Thoracic aorta (tissue), 2 donors: ENCODE results near the gene BSDC1. TPM values are rescaled to one million over a fixed set of nuclear protein-coding genes. Genes with fewer than 3 reads are reported as not detected.
"Not testable (repeated sequence)": the region's sequence is repeated elsewhere in the genome, so short reads cannot be mapped to it uniquely, and the experiment has no call there.

Experiments
- ATAC-seq: fragments of 150-250 bp; one replicate; pipeline ENCODE4 v1.8.0; 2017; ENCODE audit warnings: low read depth; ENCODE audit not compliant: insufficient number of reproducible peaks, low FRiP score
- DNase-seq: peaks from one replicate; pipeline ENCODE4 v3.0.0-alpha.2; 2020; ENCODE audit warnings: low spot score
- H3K27ac ChIP-seq, 2 donors: fragments of 200-600 bp; sonication (generic); 1 replicate in 1 of 2; 2 replicates in 1 of 2; pipeline ENCODE4 v1.5.1; 2016; ENCODE audit warnings: mild to moderate bottlenecking in 2 of 2, moderate library complexity in 2 of 2
- H3K27me3 ChIP-seq: fragments of 200-600 bp; sonication (generic); replicated peaks from 2 replicates; pipeline ENCODE4 v1.6.0; 2016; ENCODE audit warnings: mild to moderate bottlenecking; ENCODE audit not compliant: insufficient read depth
- H3K36me3 ChIP-seq: fragments of 200-600 bp; sonication (generic); one replicate; pipeline ENCODE4 v1.5.1; 2016
- H3K4me1 ChIP-seq, 2 donors: fragments of 200-600 bp; sonication (generic); 1 replicate in 1 of 2; 2 replicates in 1 of 2; pipeline versions ENCODE4 v1.5.1 to v1.6.0; 2016; ENCODE audit warnings: low read depth in 2 of 2, mild to moderate bottlenecking in 1 of 2; ENCODE audit not compliant: control insufficient read depth in 1 of 2
- H3K4me3 ChIP-seq: fragments of 200-600 bp; sonication (generic); 2 replicates; pipeline ENCODE4 v1.5.1; 2016; ENCODE audit warnings: mild to moderate bottlenecking
- H3K9me3 ChIP-seq: fragments of 200-600 bp; sonication (generic); 2 replicates; pipeline ENCODE4 v1.5.1; 2016
- CTCF ChIP-seq: fragments of 200-600 bp; sonication (generic); IDR thresholded peaks from one replicate; pipeline ENCODE4 v1.5.1; 2019; ENCODE audit warnings: antibody characterized with exemption
- total RNA-seq, 2 donors: library from RNA; depleted of rRNA; stranded (reverse); fragments of >200 nt; gene quantifications; one replicate each; pipeline versions ENCODE4 v1.1.0 to v1.2.3, GENCODE V29; 2016

BSDC1 gene
- total RNA-seq, 2 donors from 2014 or later: 70.8 to 84.9 TPM

- peaks cover 0 to 10% of the 10 kb centered on the region in 2 donors for H3K4me1 ChIP-seq
- DNase-seq (peak; percentile 65), ATAC-seq (peak; percentile 92)
- TF ChIP-seq CTCF: peak; percentile 83
- no peaks in the 10 kb centered on the region for H3K9me3 ChIP-seq
- H3K4me3 ChIP-seq: peak overlapping the region; percentile 16
- no peaks in the 10 kb centered on the region for H3K27me3 ChIP-seq
- no peaks in the 10 kb centered on the region for H3K36me3 ChIP-seq
- H3K27ac ChIP-seq: peak overlapping the region; percentile 73 to 83
Measured at GRCh38 chr1:32400876-32401631, 6.8 kb upstream of the BSDC1 start.

DNA sequence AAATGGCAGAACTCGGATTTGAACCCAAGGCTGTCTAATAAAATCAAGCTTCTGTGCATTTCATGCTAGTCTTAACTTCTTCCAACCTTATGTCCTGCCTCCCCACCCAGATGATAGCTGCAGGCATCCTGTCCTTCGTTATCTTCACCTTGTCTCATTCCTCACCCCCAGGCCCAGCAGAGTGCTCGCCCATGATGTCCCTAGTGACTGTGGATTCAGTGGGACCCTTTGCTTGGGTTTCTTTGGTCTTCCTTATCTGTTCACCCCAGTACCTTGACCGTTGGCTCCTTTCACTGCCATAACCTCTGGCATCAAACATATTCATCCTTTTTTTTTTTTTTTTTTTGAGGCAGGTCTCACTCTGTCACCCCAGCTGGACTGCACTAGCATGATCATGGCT is 5.6 kb upstream of the BSDC1 start:
- Histone ChIP-seq H3K4me3 (no peak overlapping the region), H3K27ac (no peak overlapping the region), H3K27me3 (no peaks in the 10 kb centered on the region), H3K36me3 (no peaks in the 10 kb centered on the region), H3K9me3 (no peaks in the 10 kb centered on the region), H3K4me1 (peaks cover 0 to 10% of the 10 kb centered on the region in 2 donors)
- DNase-seq (no peak), ATAC-seq (no peak)
- no peak for TF ChIP-seq CTCF

- Histone ChIP-seq H3K9me3 (no peaks in the 10 kb centered on the region), H3K27ac (no peak overlapping the region), H3K27me3 (no peaks in the 10 kb centered on the region), H3K36me3 (no peaks in the 10 kb centered on the region), H3K4me1 (peaks cover 3 to 14% of the 10 kb centered on the region in 2 donors), H3K4me3 (no peak overlapping the region)
- no peak for DNase-seq
- no peak for ATAC-seq
- no peak for TF ChIP-seq CTCF
Measured at GRCh38 chr1:32398401-32398800, 4.2 kb upstream of the BSDC1 start.

- H3K4me1 ChIP-seq: peaks cover 20 to 33% of the 10 kb centered on the region in 2 donors
- DNase-seq, H3K4me3 ChIP-seq, H3K9me3 ChIP-seq, H3K36me3 ChIP-seq, ATAC-seq, H3K27me3 ChIP-seq, H3K27ac ChIP-seq: not testable (repeated sequence)
Measured at GRCh38 chr1:32396524-32396923, 2.3 kb upstream of the BSDC1 start.

DNA sequence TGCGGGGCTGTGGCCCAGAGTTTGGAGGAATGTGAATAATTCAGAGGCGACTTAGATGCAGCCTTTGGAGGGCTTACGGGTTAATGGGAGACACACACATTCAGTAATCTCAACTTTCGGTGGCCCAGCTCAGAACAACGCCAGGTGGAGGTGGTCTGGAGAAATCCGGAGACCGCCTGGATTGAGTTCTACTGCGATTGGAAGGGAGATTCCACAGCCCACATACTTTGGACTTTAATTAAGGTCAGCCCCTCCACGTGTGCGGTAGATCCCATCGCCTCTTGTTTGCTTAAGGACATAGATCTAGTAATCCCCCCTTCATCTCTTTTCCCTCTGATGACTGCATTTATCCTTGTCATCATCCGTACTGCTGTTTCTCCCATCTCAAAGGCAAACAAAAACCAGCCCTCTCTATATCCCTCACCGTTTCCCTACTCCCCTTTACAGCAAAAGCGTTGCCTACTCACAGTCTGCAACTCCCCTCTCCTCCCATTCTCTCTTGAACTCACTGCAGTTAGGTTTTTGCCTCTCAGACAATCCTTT is 720 bp upstream of the BSDC1 start:
- Histone ChIP-seq H3K27ac (peak overlapping the region; percentile 85 to 92), H3K4me1 (peaks cover 20 to 35% of the 10 kb centered on the region in 2 donors), H3K9me3 (no peaks in the 10 kb centered on the region), H3K36me3 (peaks cover 14% of the 10 kb centered on the region), H3K4me3 (peak overlapping the region; percentile 82), H3K27me3 (no peaks in the 10 kb centered on the region)
- TF ChIP-seq CTCF: no peak
- ATAC-seq (no peak), DNase-seq (no peak)
